Measurements from ENCODE around the gene KANK3. TPM values are rescaled to one million over a fixed set of nuclear protein-coding genes. Genes with fewer than 3 reads are reported as not detected.

Gene KANK3
- total and polyA plus RNA-seq, 2 of the 8 experiments (the other 6 are each of a cell fraction or from before 2014, with no cell fraction given), result 2.5 to 4.2 TPM

DNA sequence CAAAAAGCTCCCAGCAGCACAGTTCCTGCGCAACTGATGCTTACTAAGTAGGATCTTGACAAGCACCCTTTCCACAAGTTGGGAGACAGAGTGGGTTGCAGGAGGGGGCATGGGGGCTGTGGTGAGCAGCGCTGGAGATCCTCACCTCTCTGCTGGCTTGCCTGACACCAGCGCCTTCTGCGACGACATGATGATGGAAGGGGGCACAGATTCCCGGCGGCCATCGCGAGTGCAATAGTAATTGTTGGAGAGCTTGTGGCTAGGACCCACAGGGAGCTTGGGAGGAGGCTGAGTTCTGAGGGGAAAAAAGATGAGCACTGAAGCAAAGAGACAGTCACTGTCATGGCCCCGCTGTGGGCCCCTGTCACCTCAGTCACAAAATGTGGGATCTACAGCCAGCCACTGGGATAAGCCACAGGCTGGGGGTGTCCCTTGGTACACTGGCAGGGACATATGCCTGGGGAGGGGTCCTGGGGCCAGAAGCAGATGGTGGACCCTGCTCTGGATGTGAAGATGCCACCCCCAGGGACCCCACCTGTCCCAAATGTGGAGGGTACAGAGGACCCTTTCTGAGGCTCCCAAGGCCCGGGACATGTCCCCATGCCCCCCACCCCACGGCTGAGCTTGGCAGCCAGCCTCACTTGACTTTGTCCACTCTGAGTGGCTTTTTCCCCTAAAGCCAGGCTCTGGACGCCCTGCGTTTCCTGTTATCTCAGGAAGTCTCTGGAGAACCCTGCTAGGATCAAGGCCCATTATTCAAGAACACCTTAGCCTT, 26.5 kb downstream of the KANK3 start:
- Histone ChIP-seq H2BK5ac (ENCODE audit: low read depth, low read length) (0 out of 2 replicates have a peak overlapping the region, but pooled peaks have one; percentile 44), H2BK15ac (ENCODE audit: low read length) (no peak overlapping the region; the same call in 1 of the 2 replicates), H3K18ac (ENCODE audit: extremely low read depth, low read length) (no peak overlapping the region), H4K20me1 (replicated peaks in 1 of 2; ENCODE audit: control insufficient read depth in 1 of 2, insufficient read depth in 2 of 2, low read length in 2 of 2) (no peaks in the 10 kb centered on the region), H4K91ac (replicated peaks; ENCODE audit: insufficient read length, low read length) (no peak overlapping the region), H3K4ac (replicated peaks; ENCODE audit: insufficient read length, low read depth, low read length) (no peak overlapping the region), H3K9me3 (ENCODE audit: insufficient read depth in 2 of 2, low read depth in 1 of 2, low read length in 1 of 2) (no peaks in the 10 kb centered on the region), H2BK12ac (ENCODE audit: low read depth, low read length) (no peak overlapping the region), H3K56ac (replicated peaks; ENCODE audit: insufficient read length, low read depth, low read length) (peak overlapping the region; percentile 7), H3K4me2 (ENCODE audit: insufficient read depth in 1 of 2, low read depth in 2 of 2, low read length in 2 of 2) (0 out of 4 replicates have a peak overlapping the region, but pooled peaks of 1 of the 2 experiments have one; percentile 36), H3K9ac (replicated peaks in 1 of 4; ENCODE audit: extremely low read depth in 1 of 4, low read depth in 3 of 4, low read length in 3 of 4) (no peak overlapping the region), H3K27ac (ENCODE audit: low read depth, low read length) (no peak overlapping the region), H4K5ac (ENCODE audit: insufficient read length, low read depth, low read length) (no peak overlapping the region), H3K79me2 (ENCODE audit: control insufficient read depth in 1 of 2, insufficient read depth in 2 of 2, low read length in 2 of 2) (peaks cover 0 to 15% of the 10 kb centered on the region in 2 experiments; a peak in 2 of 4 replicates), H3K23ac (ENCODE audit: insufficient read length) (no peak overlapping the region), H2BK20ac (ENCODE audit: low read length) (no peak overlapping the region), H3K79me1 (ENCODE audit: low read depth, low read length) (no peaks in the 10 kb centered on the region; the same call in 1 of the 2 replicates), H4K8ac (ENCODE audit: extremely low read depth, insufficient read depth, low read length) (peak overlapping the region; percentile 28; the same call in 1 of the 2 replicates), H3K36me3 (ENCODE audit: control insufficient read depth in 2 of 4, insufficient read depth in 4 of 4, low read length in 3 of 4) (peaks cover 4 to 21% (median 12%) of the 10 kb centered on the region in 4 experiments), H3K4me3 (ENCODE audit: extremely low read depth in 1 of 4, insufficient read depth in 2 of 4, low read depth in 3 of 4, low read length in 4 of 4) (no peak overlapping the region), H3K14ac (ENCODE audit: insufficient read length) (no peak overlapping the region), H2AK5ac (ENCODE audit: low read depth, low read length) (no peak overlapping the region), H3K4me1 (replicated peaks in 1 of 4; ENCODE audit: control insufficient read depth in 3 of 4, insufficient read depth in 4 of 4, low read length in 3 of 4) (peaks cover 0 to 10% (median 4%) of the 10 kb centered on the region in 4 experiments; a peak in 5 of 7 replicates), H3K27me3 (replicated peaks in 1 of 4; ENCODE audit: control insufficient read depth in 3 of 4, extremely low read depth in 1 of 4, insufficient read depth in 3 of 4, low read length in 3 of 4) (no peaks in the 10 kb centered on the region), H2AFZ (ENCODE audit: low read length) (no peak overlapping the region), H2BK120ac (replicated peaks; ENCODE audit: low read depth, low read length) (no peak overlapping the region), H3K23me2 (ENCODE audit: low read depth, low read length) (peaks cover 6% of the 10 kb centered on the region)
- FAIRE-seq, result no peak
- ChIA-PET POLR2A (ENCODE audit: partially characterized antibody) (interaction anchor here (0.6 to 27.1 kb wide), 7 partner anchors 3 to 132 kb away, joined by 3 to 583 read pairs (median 3); partner anchors contain the start of genes CD320, MARCHF2, NDUFA7 and RPS28), CTCF (ENCODE audit: partially characterized antibody) (interaction anchor here (0.6 to 1.5 kb wide), 6 partner anchors 10 to 264 kb away, joined by 3 to 5 read pairs (median 3); no protein-coding TSS in a partner anchor)
- 85% methylated on average over 14 of the region's 14 CpGs; no CpG with 5 or more reads in 1 of the 2 experiments for WGBS, 2 experiments (ENCODE audit: extremely low coverage in 1 of 2, insufficient coverage in 1 of 2, insufficient read length in 1 of 2, insufficient replicate concordance in 2 of 2, low coverage in 1 of 2, low lambda C conversion rate in 2 of 2, missing lambda C conversion rate in 1 of 2)
- no peak for DNase-seq (ENCODE audit: low read depth in 1 of 2, low spot score in 2 of 2)
- peak in 1 of 2 experiments; percentile 36; a peak in 1 of 3 replicates for TF ChIP-seq POLR2A (IDR thresholded peaks at IDR 0.05; ENCODE audit: control extremely low read depth in 1 of 2, low read depth in 2 of 2, low read length in 2 of 2)
- TF ChIP-seq CHD2 (IDR thresholded peaks at IDR 0.05; ENCODE audit: low read length), result no peak
